Urinary bladder (tissue), 4 donors: ENCODE measurements around the gene RFX1. TPM values are rescaled to one million over a fixed set of nuclear protein-coding genes. Genes with fewer than 3 reads are reported as not detected.

ENCODE experiments used
- DNase-seq: peaks from one replicate; pipeline ENCODE4 v3.0.0-alpha.2; 2015; ENCODE audit errors: extremely low spot score
- H3K27ac ChIP-seq: one replicate; pipeline ENCODE4 v1.5.1; 2013; ENCODE audit warnings: low read depth, mild to moderate bottlenecking, moderate library complexity
- H3K36me3 ChIP-seq: one replicate; pipeline ENCODE4 v1.6.1; 2013; ENCODE audit warnings: mild to moderate bottlenecking, moderate library complexity; ENCODE audit not compliant: insufficient read depth
- H3K4me1 ChIP-seq: one replicate; pipeline ENCODE4 v1.6.1; 2013; ENCODE audit warnings: mild to moderate bottlenecking, moderate library complexity; ENCODE audit not compliant: insufficient read depth
- H3K4me3 ChIP-seq: one replicate; pipeline ENCODE4 v1.5.1; 2013; ENCODE audit warnings: low read depth, low read length
- WGBS: extraction: QIAGEN DNeasy Blood & Tissue Kit; methylation state at CpG from one replicate; pipeline ENCODE4 v1.1.7; 2013; 5-methylcytosine and 5-hydroxymethylcytosine counted together
- polyA plus RNA-seq: library from polyadenylated mRNA; stranded (reverse); fragments of 200-250 nt; gene quantifications from one replicate; pipeline ENCODE4 v1.2.3, GENCODE V29; 2013
- total RNA-seq: library from RNA; depleted of rRNA; stranded (reverse); fragments of >200 nt; gene quantifications from one replicate; pipeline ENCODE4 v1.2.3, GENCODE V29; 2014
- donor health status: healthy with polysubstance abuse.
- donor health status: healthy.

Gene RFX1
- total and polyA plus RNA-seq, 2 donors = 2.9 to 8.1 TPM

DNA sequence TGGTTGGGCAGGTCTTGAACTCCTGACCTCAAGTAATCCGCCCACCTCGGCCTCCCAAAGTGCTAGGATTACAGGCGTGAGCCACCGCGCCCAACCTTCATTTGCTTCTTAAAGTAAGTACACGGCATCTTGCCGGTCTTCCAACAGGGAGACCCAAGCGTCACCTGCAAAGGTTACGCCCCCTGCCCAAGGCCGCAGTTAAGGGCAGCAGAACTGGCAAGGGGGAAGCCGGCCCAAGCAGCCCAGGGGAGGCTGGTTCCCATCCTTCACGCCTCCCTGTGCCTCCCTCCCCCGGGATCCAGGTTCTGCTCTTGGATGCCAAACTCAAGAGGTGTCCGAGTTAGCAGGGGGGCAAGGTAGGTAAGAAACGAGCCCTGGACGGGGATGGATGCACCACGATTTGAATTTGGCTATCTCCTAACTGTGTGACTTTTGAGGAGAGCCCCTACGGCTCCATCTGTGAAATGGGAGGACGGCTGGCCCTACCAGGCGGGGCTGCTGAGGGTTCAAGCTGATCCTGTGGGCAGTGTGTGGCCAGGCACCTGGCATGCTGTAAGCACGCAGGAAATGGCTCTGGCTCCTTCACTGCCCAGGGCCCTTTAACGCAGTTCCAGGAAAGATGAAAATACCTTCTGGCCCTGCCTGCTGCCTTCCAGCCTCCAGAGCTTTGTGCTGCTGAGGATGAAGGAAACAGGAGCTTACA, 9.0 kb downstream of the RFX1 start:
- Histone ChIP-seq H3K27ac (no peak overlapping the region), H3K36me3 (no peaks in the 10 kb centered on the region), H3K4me3 (no peak overlapping the region), H3K4me1 (no peaks in the 10 kb centered on the region)
- WGBS = 91% methylated on average over 22 of the region's 22 CpGs
- DNase-seq = no peak

DNA sequence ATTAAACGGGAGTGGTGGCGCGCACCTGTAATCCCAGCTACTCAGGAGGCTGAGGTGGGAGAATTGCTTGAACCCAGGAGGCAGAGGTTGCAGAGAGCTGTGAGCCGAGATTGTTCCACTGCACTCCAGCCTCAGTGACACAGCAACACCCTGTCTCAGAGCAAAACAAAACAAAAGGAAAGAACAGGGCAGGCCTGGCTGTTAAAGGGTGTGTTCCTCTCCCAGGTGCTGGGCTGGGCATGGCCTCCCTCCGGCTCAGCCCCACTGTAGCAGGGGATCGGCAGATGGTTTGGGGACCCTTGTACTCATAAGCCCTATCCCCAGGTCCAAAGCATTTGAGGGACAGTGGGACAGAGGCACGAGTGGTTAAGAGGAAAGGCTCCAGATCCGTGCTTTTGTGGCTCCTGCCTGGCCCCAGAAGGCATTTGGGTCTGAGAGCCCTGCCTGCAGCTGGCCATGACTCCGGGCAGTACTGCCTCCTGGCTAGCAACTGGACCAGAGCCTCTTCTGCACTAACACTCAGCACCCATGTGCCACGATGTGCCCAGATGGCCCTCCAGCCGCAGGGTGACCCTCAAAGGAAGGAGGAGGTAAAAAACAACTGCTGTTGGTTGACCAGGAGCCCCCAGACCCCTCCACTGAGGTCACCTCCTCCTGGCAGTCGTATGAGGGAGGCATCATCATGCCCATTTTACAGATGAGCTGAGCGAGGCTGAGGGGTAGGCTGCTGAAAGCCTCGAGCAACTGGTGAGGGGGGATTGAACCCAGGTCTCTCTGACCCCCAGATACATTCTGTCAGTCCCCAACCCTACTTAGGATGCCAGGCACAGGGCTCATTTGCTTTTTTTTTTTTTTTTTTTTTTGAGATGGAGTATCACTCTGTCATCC, 10.0 kb downstream of the RFX1 start:
- no peak overlapping the region for H3K27ac ChIP-seq
- H3K36me3 ChIP-seq = no peaks in the 10 kb centered on the region
- no peak overlapping the region for H3K4me3 ChIP-seq
- no peak for DNase-seq
- H3K4me1 ChIP-seq = no peaks in the 10 kb centered on the region
- WGBS = 90% methylated on average over 14 of the region's 14 CpGs

DNA sequence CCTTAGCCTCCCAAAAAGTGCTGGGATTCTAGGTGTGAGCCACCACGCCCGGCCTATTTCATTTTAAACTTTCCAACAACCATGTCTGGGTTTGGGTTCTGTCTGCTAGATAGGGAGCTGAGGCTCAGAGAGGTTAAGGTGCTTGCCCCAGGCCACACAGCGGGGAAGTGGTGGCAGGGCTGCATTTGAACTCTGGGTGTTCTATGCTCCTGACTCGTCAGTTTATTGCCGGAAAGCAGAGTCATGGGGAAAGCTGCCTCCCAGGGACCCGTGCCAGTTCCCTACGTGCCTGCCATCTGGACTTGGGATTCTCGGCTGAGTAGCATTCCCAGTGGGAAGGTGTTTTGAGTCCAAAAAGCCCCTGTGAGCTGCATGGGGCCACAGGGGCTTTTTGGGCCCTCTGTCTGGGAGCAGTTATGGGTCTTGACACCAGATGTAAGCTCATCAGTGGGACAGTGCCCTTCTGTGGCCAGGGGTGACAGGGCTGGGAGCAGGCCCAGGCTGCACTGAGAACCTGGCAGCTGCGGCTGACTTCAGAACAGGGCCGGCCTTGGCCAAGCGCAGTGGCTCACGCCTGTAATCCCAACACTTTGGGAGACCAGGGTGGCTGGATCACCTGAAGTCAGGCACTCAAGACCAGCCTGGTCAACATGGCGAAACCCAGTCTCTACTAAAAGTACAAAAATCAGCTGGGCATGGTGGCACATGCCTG, 10.9 kb downstream of the RFX1 start:
- 83% methylated on average over 13 of the region's 13 CpGs for WGBS
- no peak overlapping the region for H3K27ac ChIP-seq

DNA sequence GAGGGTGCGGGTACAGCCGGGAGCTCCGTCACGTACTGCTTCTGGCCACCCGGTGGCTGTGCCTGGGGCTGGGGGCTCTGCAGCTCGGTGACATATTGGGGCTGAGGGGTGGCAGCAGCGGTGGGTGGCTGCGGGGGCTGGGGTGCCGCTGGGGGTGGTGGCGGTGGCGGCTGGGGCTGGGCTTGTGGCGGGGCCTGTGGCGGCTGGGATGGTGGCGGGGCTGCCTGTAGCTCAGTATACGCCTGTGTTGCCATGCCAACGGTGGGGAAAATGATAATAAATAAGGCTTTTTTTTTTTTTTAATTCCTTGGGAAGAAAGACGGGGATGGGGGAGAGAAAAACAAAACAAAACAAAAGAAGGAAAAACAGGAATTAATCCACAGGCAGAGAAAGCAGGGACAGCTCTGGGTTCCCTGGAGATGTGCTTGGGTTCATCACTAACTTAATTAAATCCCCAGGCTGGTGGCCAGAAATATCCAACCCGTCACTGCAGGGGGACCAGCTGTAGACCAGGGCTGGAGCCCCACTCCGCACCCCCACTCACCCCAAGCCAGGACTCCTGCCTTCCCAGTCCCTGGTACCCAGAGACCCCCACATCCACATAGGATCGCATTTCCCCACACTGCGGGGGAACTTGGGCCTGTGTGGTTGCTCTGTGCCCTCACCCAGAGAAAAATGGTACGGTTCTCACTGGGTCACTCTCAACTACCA, 12.4 kb downstream of the RFX1 start:
- Histone ChIP-seq H3K27ac (no peak overlapping the region), H3K4me3 (no peak overlapping the region), H3K36me3 (no peaks in the 10 kb centered on the region), H3K4me1 (no peaks in the 10 kb centered on the region)
- no peak for DNase-seq
- WGBS = 86% methylated on average over 22 of the region's 22 CpGs

More for the DNA sequence above, 10.9 kb downstream of the RFX1 start:
- DNase-seq = no peak
- Histone ChIP-seq H3K36me3 (no peaks in the 10 kb centered on the region), H3K4me3 (no peak overlapping the region), H3K4me1 (no peaks in the 10 kb centered on the region)

DNA sequence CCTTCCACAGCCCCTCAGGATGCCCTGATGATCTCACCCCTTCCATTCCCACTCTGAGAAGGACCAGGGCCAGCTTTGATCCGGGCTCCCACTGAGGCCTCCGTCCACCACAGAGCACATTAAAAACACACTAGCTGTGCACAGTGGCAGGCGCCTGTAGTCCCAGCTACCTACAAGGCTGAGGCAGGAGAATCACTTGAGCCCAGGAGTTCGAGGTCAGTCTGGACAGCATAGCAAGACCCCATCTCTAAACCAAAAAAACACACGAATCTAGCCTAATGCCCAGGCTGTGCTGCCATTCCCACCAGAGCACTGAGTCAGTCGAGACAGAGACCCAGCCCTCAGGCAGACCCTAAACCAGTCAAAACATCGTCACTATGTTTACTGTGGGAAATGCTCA, 14.1 kb downstream of the RFX1 start:
- no peaks in the 10 kb centered on the region for H3K36me3 ChIP-seq
- H3K4me1 ChIP-seq = no peaks in the 10 kb centered on the region
- 94% methylated on average over 7 of the region's 7 CpGs for WGBS

DNA sequence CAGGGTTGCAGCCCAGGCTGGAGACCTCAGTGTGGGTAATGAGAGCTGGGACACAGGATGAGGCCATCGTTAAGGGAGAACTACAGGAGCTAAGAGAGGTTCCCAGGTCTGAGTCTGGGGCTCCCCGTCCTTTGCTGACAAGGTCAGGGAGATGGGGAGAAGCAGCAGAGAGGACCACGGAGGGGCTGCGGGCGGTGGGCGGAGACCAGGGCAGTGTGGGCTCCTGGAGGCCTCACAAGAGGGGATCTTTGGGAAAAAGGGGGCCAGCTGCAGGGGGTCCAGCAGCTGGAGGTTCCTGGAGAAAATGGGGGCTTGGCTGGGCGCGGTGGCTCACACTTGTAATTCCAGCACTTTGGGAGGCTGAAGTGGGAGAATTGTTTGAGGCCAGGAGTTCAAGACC, 16.0 kb downstream of the RFX1 start:
- Histone ChIP-seq H3K4me1 (no peaks in the 10 kb centered on the region), H3K27ac (no peak overlapping the region), H3K36me3 (no peaks in the 10 kb centered on the region), H3K4me3 (no peak overlapping the region)
- 90% methylated on average over 8 of the region's 8 CpGs for WGBS
- DNase-seq = no peak

More for the DNA sequence above, 14.1 kb downstream of the RFX1 start:
- Histone ChIP-seq H3K27ac (no peak overlapping the region), H3K4me3 (no peak overlapping the region)
- no peak for DNase-seq

DNA sequence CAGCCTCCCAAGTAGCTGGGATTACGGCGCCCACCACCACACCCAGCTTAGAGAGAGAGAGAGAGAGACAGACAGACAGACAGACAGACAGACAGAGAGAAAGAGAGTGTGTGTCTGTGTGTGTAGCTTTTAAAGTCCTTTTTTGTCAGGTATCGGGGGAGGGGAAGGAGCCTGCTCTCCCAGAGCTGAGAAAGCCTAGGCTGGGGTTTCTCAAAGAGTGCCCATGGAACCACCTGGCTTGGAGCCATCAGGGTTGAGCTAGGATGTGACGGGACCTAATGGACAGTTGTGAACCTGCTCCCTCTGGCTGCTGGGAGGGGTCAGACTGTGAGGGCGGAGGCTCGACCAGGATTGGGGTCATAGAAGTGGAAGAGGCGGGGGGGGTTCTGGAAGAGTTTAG, 16.6 kb downstream of the RFX1 start:
- no peak overlapping the region for H3K27ac ChIP-seq
- no peak for DNase-seq
- H3K4me3 ChIP-seq = no peak overlapping the region
- H3K4me1 ChIP-seq = no peaks in the 10 kb centered on the region
- 88% methylated on average over 7 of the region's 7 CpGs for WGBS
- no peaks in the 10 kb centered on the region for H3K36me3 ChIP-seq

DNA sequence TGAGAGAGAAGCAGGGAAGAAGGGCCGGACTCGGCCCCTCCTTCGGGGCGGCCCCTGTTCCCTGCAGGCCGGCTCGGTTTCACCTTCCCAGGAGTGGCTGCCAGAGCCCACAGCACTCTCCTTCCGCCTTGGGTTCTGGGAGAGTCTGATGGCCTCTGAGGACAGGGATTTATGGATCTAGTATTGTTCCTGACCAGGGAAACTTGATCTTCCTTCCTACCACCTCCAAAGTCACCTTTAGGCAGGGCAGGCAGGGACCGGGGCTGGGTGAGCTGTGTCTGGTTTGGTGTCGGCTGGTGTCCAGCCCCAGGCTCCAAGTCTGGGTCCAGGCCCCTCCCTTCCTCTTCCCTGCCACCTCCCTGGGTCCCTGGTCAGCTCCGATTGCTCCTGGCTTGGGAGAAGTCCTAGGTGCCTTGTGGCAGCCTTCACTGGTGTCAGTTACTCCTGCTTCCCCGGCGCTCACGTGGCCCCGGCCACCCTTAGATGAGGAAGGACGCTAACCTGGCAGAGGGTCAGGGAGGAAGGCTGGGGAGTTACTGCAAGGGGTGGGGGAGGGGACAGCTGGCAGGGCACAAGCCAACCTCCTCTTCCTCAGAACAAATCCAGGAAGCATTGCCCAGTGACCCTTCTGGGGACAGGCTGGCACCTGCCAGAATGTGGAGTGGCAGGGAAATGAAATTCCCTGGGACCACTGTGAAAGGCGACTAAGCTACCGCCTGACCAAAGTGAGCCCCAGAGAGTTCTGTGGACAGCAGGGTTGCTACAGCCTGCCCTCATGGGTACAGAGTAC, 18.8 kb downstream of the RFX1 start:
- H3K36me3 ChIP-seq = no peaks in the 10 kb centered on the region
- peak overlapping the region; percentile 72 for H3K27ac ChIP-seq
- H3K4me3 ChIP-seq = no peak overlapping the region
- 68% methylated on average over 17 of the region's 17 CpGs for WGBS
- no peak for DNase-seq
- H3K4me1 ChIP-seq = no peaks in the 10 kb centered on the region

DNA sequence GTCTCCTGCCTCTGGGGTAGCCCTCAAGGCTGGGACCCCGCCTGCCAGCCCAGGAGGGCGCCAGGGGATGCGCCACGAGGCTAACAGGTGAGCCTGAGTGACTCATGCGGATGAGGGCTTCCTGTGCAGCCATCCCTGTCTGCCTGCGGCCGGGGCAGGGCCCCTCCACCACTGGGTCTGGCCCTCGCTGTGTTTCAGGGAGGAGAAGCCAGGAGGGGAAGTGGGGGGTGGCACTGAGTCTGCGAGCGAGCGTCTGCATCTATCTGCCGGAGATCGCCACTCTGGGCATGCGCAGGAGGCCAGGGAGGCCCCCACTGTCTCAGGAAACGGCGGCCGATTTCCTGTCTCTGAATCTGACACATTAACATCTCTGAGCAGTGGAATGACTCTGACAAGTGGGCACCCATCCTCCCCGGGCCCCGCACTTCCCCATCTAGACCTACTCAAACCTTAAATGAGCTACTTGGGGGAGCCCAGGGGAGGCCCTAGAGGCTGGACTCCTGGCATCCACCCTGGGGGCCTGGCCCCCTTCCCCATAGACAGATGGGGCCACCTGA, 19.7 kb downstream of the RFX1 start:
- H3K27ac ChIP-seq = peak overlapping the region; percentile 72
- 25% methylated on average over 19 of the region's 19 CpGs for WGBS

DNA sequence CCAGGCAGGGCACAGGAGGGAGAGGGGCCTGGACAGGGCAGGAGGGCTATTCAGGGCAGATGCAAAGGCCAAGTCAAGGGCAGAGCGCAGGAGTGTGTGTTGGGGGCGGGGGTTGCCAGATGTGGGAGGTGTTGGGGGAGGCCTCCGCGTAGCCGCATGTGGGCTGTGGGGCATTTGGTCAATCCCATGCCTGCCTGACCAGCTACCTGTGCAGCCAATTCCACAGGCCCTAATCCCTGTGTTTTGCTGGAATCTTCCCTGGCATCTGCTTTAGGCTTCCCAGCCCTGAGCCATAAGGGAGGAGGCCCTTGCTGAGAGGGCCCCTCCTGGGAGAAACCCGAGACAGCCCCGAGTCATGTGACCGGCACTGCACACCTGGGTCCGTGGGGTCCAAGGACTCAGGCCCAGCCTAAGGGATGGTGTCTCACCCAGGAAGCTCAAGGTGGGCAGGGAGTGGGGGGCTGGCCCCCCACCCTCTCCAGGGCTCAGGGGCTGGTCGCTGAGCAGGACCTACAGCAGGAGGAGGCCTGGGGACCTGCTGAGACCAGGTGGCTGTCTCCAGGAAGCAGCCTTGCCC, 20.3 kb downstream of the RFX1 start:
- Histone ChIP-seq H3K27ac (peak overlapping the region; percentile 46), H3K36me3 (no peaks in the 10 kb centered on the region), H3K4me3 (no peak overlapping the region), H3K4me1 (no peaks in the 10 kb centered on the region)
- no peak for DNase-seq
- 81% methylated on average over 10 of the region's 10 CpGs for WGBS

More for the DNA sequence above, 19.7 kb downstream of the RFX1 start:
- Histone ChIP-seq H3K4me3 (no peak overlapping the region), H3K36me3 (no peaks in the 10 kb centered on the region), H3K4me1 (no peaks in the 10 kb centered on the region)
- DNase-seq = no peak

DNA sequence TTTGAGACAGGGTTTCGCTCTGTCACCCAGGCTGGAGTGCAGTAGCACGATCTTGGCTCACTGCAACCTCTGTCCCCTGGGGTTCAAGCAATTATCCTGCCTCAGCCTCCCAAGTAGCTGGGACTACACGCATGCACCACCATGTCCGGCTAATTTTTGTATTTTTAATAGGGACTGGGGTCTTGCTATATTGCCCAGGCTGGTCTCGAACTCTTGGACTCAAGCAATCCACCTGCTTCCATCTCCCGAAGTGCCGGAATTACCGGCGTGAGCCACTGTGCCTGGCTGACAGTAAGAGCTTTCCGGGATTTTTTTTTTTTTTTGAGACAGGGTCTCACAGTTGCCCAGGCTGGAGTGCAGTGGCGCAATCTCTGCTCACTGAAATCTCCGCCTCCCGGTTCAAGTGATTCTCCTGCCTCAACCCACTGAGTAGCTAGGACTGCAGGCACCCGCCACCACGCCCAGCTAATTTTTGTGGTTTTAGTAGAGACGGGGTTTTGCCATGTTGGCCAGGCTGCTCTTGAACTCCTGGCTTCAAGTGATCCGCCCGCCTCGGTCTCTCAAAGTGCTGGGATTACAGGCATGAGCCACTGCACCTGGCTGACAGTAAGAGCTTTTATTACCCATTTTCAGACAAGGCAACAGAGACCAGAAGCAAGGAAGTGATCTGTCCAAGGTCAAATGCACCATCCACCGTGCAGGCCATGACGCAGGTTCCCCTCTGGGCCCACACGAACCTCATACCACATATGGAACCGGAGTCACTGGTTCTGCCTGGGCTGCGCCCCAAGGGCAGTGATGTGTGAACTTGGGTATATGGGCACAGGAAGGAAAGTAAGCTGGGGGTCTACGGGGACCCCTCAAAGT, 21.0 kb downstream of the RFX1 start:
- no peak overlapping the region for H3K4me3 ChIP-seq
- 88% methylated on average over 25 of the region's 25 CpGs for WGBS
- DNase-seq = no peak
- no peaks in the 10 kb centered on the region for H3K36me3 ChIP-seq
- H3K4me1 ChIP-seq = no peaks in the 10 kb centered on the region
- H3K27ac ChIP-seq = no peak overlapping the region
